ENCODE data around the gene CTU1.

GRCh38 chr19:51082611-51083010, 25.6 kb downstream of the CTU1 start, which contains the start of gene KLK14:
- TF ChIP-seq CTCF (IDR thresholded peaks at IDR 0.05; ENCODE audit: low read depth, low read length) (no peak), POLR2A (IDR thresholded peaks at IDR 0.05; ENCODE audit: extremely low read depth, insufficient read length) (no peak)
